ENCODE results near the gene YKT6. TPM values are rescaled to one million over a fixed set of nuclear protein-coding genes. Genes with fewer than 3 reads are reported as not detected.

YKT6 gene
- total and polyA plus RNA-seq, 2 of the 8 experiments (the other 6 are each of a cell fraction or from before 2014, with no cell fraction given): 75.3 to 103 TPM

- Histone ChIP-seq H3K4ac (replicated peaks; ENCODE audit: insufficient read length, low read depth, low read length) (no peak overlapping the region), H3K14ac (ENCODE audit: insufficient read length) (no peak overlapping the region), H3K23ac (ENCODE audit: insufficient read length) (no peak overlapping the region), H3K79me2 (ENCODE audit: control insufficient read depth in 1 of 2, insufficient read depth in 2 of 2, low read length in 2 of 2) (no peaks in the 10 kb centered on the region), H2BK120ac (replicated peaks; ENCODE audit: low read depth, low read length) (no peak overlapping the region), H3K18ac (ENCODE audit: extremely low read depth, low read length) (no peak overlapping the region; the same call in 1 of the 2 replicates), H3K4me2 (ENCODE audit: insufficient read depth in 1 of 2, low read depth in 2 of 2, low read length in 2 of 2) (peak overlapping the region in 1 of 2 experiments; percentile 14; a peak in 1 of 4 replicates), H3K27me3 (replicated peaks in 1 of 4; ENCODE audit: control insufficient read depth in 3 of 4, extremely low read depth in 1 of 4, insufficient read depth in 3 of 4, low read length in 3 of 4) (no peaks in the 10 kb centered on the region; a peak in 1 of 7 replicates), H2AK5ac (ENCODE audit: low read depth, low read length) (no peak overlapping the region), H4K8ac (ENCODE audit: extremely low read depth, insufficient read depth, low read length) (peak overlapping the region; percentile 19; the same call in 1 of the 2 replicates), H2BK20ac (ENCODE audit: low read length) (no peak overlapping the region), H2AFZ (ENCODE audit: low read length) (peak overlapping the region; percentile 35; the same call in 1 of the 2 replicates), H2BK5ac (ENCODE audit: low read depth, low read length) (no peak overlapping the region), H3K27ac (ENCODE audit: low read depth, low read length) (no peak overlapping the region), H3K9ac (replicated peaks in 1 of 4; ENCODE audit: extremely low read depth in 1 of 4, low read depth in 3 of 4, low read length in 3 of 4) (no peak overlapping the region), H2BK15ac (ENCODE audit: low read length) (no peak overlapping the region), H4K5ac (ENCODE audit: insufficient read length, low read depth, low read length) (no peak overlapping the region), H3K23me2 (ENCODE audit: low read depth, low read length) (no peaks in the 10 kb centered on the region), H3K4me3 (ENCODE audit: extremely low read depth in 1 of 4, insufficient read depth in 2 of 4, low read depth in 3 of 4, low read length in 4 of 4) (no peak overlapping the region), H4K91ac (replicated peaks; ENCODE audit: insufficient read length, low read length) (no peak overlapping the region), H3K36me3 (ENCODE audit: control insufficient read depth in 2 of 4, insufficient read depth in 4 of 4, low read length in 3 of 4) (no peaks in the 10 kb centered on the region), H3K9me3 (ENCODE audit: insufficient read depth in 2 of 2, low read depth in 1 of 2, low read length in 1 of 2) (no peaks in the 10 kb centered on the region), H3K79me1 (ENCODE audit: low read depth, low read length) (no peaks in the 10 kb centered on the region), H2BK12ac (ENCODE audit: low read depth, low read length) (no peak overlapping the region), H3K56ac (replicated peaks; ENCODE audit: insufficient read length, low read depth, low read length) (no peak overlapping the region), H4K20me1 (replicated peaks in 1 of 2; ENCODE audit: control insufficient read depth in 1 of 2, insufficient read depth in 2 of 2, low read length in 2 of 2) (no peaks in the 10 kb centered on the region), H3K4me1 (replicated peaks in 1 of 4; ENCODE audit: control insufficient read depth in 3 of 4, insufficient read depth in 4 of 4, low read length in 3 of 4) (peaks cover 0 to 2% (median 0%) of the 10 kb centered on the region in 4 experiments; a peak in 2 of 7 replicates)
- CTCF ChIA-PET (ENCODE audit: partially characterized antibody): interaction anchor here (0.6 to 5.0 kb wide), 54 partner anchors 9 to 324 kb away, joined by 3 to 37 read pairs (median 5); partner anchors contain the start of gene YKT6
- FAIRE-seq: no peak
- 48% methylated on average over 10 of the region's 10 CpGs; no CpG with 5 or more reads in 1 of the 2 experiments for WGBS, 2 experiments (ENCODE audit: extremely low coverage in 1 of 2, insufficient coverage in 1 of 2, insufficient read length in 1 of 2, insufficient replicate concordance in 2 of 2, low coverage in 1 of 2, low lambda C conversion rate in 2 of 2, missing lambda C conversion rate in 1 of 2)
- POLR2A ChIA-PET (ENCODE audit: partially characterized antibody): interaction anchor here (0.8 kb wide), 1 partner anchor 26 kb away, joined by 4 read pairs; no protein-coding TSS in a partner anchor
- DNase-seq (ENCODE audit: low read depth in 1 of 2, low spot score in 2 of 2): peak in 1 of 2 experiments; percentile 76
- peak; percentile 81 to 89 for TF ChIP-seq RAD21 (IDR thresholded peaks at IDR 0.05 in 1 of 2, conservative IDR thresholded peaks at IDR 0.05 in 1 of 2; ENCODE audit: low read depth in 2 of 2, low read length in 2 of 2)
- no peak for TF ChIP-seq KDM5A (IDR thresholded peaks at IDR 0.05; ENCODE audit: low read length)
- no peak for TF ChIP-seq SP1 (IDR thresholded peaks at IDR 0.05; ENCODE audit: low read depth, low read length)
- peak; percentile 37 to 82; a peak in 2 of 4 replicates for TF ChIP-seq SIN3A (conservative IDR thresholded peaks at IDR 0.05 in 1 of 2, IDR thresholded peaks at IDR 0.05 in 1 of 2; ENCODE audit: low read depth in 1 of 2, low read length in 2 of 2)
- no peak for TF ChIP-seq KDM4A (IDR thresholded peaks at IDR 0.05; ENCODE audit: low read depth, low read length, severe bottlenecking)
- no peak for TF ChIP-seq RFX5 (IDR thresholded peaks at IDR 0.05; ENCODE audit: borderline replicate concordance, low read depth, low read length)
- TF ChIP-seq EGR1 (IDR thresholded peaks at IDR 0.05; ENCODE audit: borderline replicate concordance, low read depth, low read length): no peak
- peak; percentile 77; the same call in 1 of the 2 replicates for TF ChIP-seq GABPA (IDR thresholded peaks at IDR 0.05; ENCODE audit: borderline replicate concordance, insufficient read depth, low read length)
- TF ChIP-seq CBX8 (IDR thresholded peaks at IDR 0.05; ENCODE audit: borderline replicate concordance, low read depth, low read length): no peak
- TF ChIP-seq POU5F1 (IDR thresholded peaks at IDR 0.05; ENCODE audit: low read depth, low read length): no peak
- no peak for TF ChIP-seq ATF3 (IDR thresholded peaks at IDR 0.05; ENCODE audit: insufficient read depth, low read depth, low read length)
Measured at GRCh38 chr7:44240983-44241510, 40.3 kb downstream of the YKT6 start.

Measured in H1 (cell line).